ENCODE measurements around the gene ZNF346.

DNA sequence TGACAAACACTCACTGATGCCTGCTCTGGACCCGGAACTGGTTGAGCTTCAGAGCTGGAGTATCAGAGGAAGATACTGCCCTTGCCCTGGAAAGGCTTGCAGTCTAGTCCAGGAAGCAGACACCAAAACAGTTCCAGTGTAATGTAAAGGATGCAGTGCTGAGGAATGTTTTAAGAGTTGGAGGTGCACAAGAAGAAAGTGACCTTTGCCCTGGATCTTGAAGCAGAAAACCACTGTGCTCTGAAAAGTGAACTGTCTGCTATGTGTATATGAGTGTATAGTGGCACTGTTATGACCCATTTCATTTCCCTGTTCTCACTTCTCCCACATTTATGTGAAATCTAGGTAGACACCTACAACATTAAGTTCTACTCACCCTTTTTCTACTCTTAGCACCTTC is 2.1 kb downstream of the ZNF346 start:
- TF ChIP-seq, protein P1, sequence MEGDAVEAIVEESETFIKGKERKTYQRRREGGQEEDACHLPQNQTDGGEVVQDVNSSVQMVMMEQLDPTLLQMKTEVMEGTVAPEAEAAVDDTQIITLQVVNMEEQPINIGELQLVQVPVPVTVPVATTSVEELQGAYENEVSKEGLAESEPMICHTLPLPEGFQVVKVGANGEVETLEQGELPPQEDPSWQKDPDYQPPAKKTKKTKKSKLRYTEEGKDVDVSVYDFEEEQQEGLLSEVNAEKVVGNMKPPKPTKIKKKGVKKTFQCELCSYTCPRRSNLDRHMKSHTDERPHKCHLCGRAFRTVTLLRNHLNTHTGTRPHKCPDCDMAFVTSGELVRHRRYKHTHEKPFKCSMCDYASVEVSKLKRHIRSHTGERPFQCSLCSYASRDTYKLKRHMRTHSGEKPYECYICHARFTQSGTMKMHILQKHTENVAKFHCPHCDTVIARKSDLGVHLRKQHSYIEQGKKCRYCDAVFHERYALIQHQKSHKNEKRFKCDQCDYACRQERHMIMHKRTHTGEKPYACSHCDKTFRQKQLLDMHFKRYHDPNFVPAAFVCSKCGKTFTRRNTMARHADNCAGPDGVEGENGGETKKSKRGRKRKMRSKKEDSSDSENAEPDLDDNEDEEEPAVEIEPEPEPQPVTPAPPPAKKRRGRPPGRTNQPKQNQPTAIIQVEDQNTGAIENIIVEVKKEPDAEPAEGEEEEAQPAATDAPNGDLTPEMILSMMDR (IDR thresholded peaks at IDR 0.05; ENCODE audit: borderline replicate concordance, extremely low read depth, low read length, poor library complexity, severe bottlenecking), result no peak
- no peak for TF ChIP-seq EZH2 (IDR thresholded peaks at IDR 0.05; ENCODE audit: borderline replicate concordance, low read depth, low read length, severe bottlenecking)
